COR-L47 (cell line): ENCODE results near the gene GALNT17.

Source experiments
- DNase-seq: peaks from one replicate; lab custom pipeline; 2025; lab: John Stamatoyannopoulos, UW

The GALNT17 gene

GRCh38 chr7:71402684-71403083 lies 270.7 kb downstream of the GALNT17 start:
- no peak for DNase-seq

- no peak for DNase-seq
Observed at GRCh38 chr7:71403202-71403946, 271.4 kb downstream of the GALNT17 start.

- DNase-seq, result no peak
Observed at GRCh38 chr7:71404726-71405345, 272.9 kb downstream of the GALNT17 start.

GRCh38 chr7:71408271-71408670 lies 276.3 kb downstream of the GALNT17 start:
- DNase-seq, result no peak

- no peak for DNase-seq
Observed at GRCh38 chr7:71409550-71410157, 277.7 kb downstream of the GALNT17 start.

GRCh38 chr7:71411475-71411874 lies 279.5 kb downstream of the GALNT17 start:
- no peak for DNase-seq

GRCh38 chr7:71414490-71414889 lies 282.5 kb downstream of the GALNT17 start:
- peak; percentile 0 for DNase-seq

DNA sequence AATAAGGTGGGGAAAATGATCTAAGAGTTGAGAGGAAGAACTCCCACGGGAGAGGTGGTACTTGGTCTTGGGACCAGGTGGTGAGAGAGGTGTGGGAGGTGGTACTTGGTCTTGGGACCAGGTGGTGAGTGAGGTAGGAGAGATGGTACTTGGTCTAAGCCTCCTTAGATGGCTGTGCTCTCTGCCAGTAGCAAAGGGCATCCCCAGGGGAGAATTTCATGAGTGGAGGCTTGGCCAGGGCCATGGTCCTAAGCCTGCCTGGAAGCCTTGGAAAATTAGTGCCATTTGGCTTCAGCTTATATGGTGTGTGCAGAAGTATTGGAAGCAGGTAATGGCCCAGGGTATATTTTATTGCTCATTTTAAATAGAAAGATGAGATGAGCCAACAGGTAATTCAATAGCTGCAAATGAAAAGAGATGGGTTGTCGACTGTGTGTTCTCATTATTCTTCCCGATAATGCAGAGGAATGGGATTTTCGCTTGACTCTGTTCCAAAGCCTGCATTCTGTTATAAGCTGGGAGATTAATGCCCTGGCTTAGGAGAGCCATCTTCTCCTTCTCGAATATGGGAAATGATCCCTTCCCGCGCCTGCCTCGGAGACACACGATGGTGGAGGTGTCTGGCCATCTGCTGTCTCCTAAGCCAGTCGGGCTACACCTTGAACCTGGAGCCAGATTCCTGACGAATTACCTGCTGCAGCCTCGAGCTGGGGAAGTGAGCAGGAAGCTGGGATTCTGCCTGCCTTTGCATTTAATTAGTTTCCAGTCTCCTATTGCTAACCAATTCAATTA lies 287.8 kb downstream of the GALNT17 start:
- no peak for DNase-seq

- DNase-seq, result no peak
Observed at GRCh38 chr7:71422104-71422503, 290.2 kb downstream of the GALNT17 start.

- DNase-seq, result no peak
Observed at GRCh38 chr7:71424166-71425035, 292.5 kb downstream of the GALNT17 start.

GRCh38 chr7:71429083-71429482 lies 297.1 kb downstream of the GALNT17 start:
- DNase-seq, result no peak

DNA sequence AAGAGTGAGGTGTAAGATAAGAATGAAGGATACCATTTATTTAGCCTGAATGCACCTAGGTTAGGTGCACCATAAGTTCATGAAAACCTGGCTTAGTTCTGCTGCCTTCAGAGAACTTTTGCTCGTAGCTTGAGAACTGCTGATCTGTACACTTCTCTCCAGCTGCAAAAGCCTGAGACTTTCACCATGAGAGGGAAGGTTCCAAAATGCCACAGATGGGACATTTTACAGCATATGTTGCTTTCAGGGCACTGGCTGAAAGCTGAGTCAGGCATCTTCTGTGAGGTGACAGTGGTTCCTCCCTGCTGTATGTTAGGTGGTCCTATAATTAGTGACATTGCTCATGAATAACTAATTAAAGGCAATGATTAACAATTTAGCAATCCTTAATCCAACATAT lies 298.3 kb downstream of the GALNT17 start:
- DNase-seq, result no peak

- DNase-seq, result no peak
Observed at GRCh38 chr7:71439321-71439720, 307.4 kb downstream of the GALNT17 start.

- DNase-seq, result no peak
Observed at GRCh38 chr7:71442492-71443190, 310.7 kb downstream of the GALNT17 start.

GRCh38 chr7:71443191-71443530 lies 311.2 kb downstream of the GALNT17 start:
- no peak for DNase-seq

DNA sequence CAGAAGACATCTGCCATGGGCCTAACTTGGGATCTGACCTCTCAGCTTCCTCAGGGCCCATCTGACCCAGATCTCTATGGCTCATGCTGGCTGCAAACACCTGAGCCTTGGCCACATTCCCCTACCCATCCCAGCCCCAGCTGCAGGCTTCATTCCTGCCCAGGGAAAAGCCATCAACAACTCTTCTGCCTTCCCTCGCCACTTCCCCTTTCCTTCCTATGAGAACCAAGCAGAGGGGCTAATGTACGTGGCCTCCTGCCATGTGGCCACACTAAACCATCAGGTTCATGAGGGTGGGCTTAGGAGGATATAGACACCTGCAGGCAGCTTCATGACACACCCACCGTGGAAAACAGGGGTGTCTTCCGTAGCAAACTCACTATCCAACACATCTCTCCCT lies 312.2 kb downstream of the GALNT17 start:
- DNase-seq, result no peak

DNA sequence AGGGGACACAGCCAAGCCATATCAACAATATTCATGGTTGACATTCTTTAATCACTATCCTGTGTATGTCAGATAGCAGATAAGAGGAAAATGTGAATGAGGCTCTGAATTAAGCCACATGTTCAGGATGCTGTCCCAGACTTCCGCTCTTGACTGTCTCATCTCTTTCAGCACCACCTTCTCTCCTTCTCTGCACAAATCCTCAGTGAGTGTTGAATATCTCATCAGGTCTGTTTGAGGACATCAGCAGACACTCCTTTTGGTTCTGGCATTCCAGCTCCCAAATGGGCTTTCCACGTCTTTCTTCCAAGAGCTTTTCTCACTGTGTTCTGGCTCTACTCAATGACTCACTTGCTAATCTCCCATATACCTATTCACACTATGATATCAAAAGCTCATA lies 321.7 kb downstream of the GALNT17 start:
- no peak for DNase-seq

GRCh38 chr7:71454981-71455380 lies 323.0 kb downstream of the GALNT17 start:
- no peak for DNase-seq

DNA sequence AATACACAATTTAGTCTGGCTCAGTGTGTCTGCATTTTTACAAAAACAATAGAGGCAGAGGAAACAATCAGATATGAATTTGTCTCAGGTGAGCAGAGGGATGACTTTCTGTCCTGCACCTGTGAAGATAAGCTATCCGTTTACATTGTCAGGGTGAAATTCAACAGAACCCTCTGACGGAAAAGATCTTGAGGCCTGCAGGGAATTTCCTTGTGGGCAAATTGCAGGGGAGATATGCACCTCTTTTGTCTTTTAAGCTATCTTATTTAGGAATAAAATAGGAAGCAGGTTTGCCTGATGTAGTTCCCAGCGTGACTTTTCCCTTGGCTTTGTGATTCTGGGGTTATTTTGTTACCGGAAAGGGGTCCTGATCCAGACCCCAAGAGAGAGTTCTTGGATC lies 325.1 kb downstream of the GALNT17 start:
- DNase-seq, result no peak

- no peak for DNase-seq
Observed at GRCh38 chr7:71457846-71458590, 326.1 kb downstream of the GALNT17 start.
